H1 (cell line): ENCODE measurements around the gene CS. TPM values are rescaled to one million over a fixed set of nuclear protein-coding genes. Genes with fewer than 3 reads are reported as not detected.

Experiments
- EZH2 ChIP-seq: fragments of 200-600 bp; sonication (generic); IDR thresholded peaks from 2 replicates; pipeline ENCODE4 v1.7.1; 2012; ENCODE audit warnings: low read depth, mild to moderate bottlenecking, moderate library complexity, low read length, inconsistent platforms; ENCODE audit not compliant: severe bottlenecking
- POLR2AphosphoS5 ChIP-seq: IDR thresholded peaks from 2 replicates; pipeline ENCODE4 v1.6.1; 2011; ENCODE audit warnings: low read depth, low read length
- polyA plus RNA-seq, 7 experiments: library from polyadenylated mRNA; depleted of rRNA in 3 of 7; stranded (reverse) in 5 of 7; unstranded in 2 of 7; fragments of >200 nt in 5 of 7; fragments of 200-250 nt in 2 of 7; gene quantifications; 1 replicate in 5 of 7; 2 replicates in 1 of 7; 4 replicates in 1 of 7; pipeline versions ENCODE4 v1.2.1 to v1.2.3, GENCODE V29; 2011 to 2013; ENCODE audit warnings: missing spikeins in 2 of 7, mixed read lengths in 2 of 7
- total RNA-seq: library from RNA; stranded (reverse); fragmentation: NEBNext Ultra II Directional; extraction: Animal tissue kit (Norgen Biotek cat#: 25700); gene quantifications from 2 replicates; pipeline ENCODE4 v1.2.1, GENCODE V29; 2021

The CS gene
- total and polyA plus RNA-seq, 2 of the 8 experiments (the other 6 are each of a cell fraction or from before 2014, with no cell fraction given): 96.6 to 238 TPM

- no peak for TF ChIP-seq POLR2AphosphoS5
- no peak for TF ChIP-seq EZH2
Observed at GRCh38 chr12:56261503-56262232, 38.5 kb downstream of the CS start (continued).
